Hematopoietic multipotent progenitor cell treated with erythropoietin and hydrocortisone succinate and interleukin-3 and kit ligand, for 15 days (in vitro differentiated cells): ENCODE results near the gene ZNF529.

Experiments used
- DNase-seq: peaks from one replicate; pipeline ENCODE4 v3.0.0-alpha.2; 2015; ENCODE audit warnings: low spot score

ZNF529 gene

GRCh38 chr19:36508325-36508724 is 64.8 kb downstream of the ZNF529 start:
- DNase-seq = no peak

- DNase-seq = no peak
Observed at GRCh38 chr19:36501973-36502372, 71.1 kb downstream of the ZNF529 start.

- no peak for DNase-seq
Observed at GRCh38 chr19:36497001-36497400, 76.1 kb downstream of the ZNF529 start.
